LoVo (cell line): ENCODE results near the gene TMEM255A.

Source experiments
- DNase-seq: peaks from one replicate; pipeline ENCODE4 v3.0.0-alpha.2; 2016; ENCODE audit warnings: low spot score

Gene TMEM255A

GRCh38 chrX:120262859-120263708, 48.2 kb downstream of the TMEM255A start:
- no peak for DNase-seq

DNA sequence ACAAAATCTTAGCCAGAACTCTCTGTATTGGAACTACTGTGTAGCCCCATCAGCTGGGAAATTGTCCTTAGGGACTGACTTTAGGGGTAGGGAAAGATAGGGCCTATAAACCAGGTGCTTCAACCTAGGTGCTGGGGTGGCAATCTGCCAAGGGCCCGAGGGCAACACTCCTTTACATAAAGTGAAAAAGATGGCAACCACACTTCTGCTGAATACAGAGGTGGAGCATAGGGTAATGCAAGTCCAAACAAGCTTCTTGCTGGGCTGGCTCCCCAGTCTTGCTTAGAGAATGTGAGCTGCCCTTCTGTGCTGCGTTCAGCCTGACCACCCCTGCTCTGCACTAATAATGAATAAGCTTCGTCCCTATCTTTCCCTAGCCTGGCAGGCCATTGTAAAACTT, 50.9 kb downstream of the TMEM255A start:
- DNase-seq = peak; percentile 3

DNA sequence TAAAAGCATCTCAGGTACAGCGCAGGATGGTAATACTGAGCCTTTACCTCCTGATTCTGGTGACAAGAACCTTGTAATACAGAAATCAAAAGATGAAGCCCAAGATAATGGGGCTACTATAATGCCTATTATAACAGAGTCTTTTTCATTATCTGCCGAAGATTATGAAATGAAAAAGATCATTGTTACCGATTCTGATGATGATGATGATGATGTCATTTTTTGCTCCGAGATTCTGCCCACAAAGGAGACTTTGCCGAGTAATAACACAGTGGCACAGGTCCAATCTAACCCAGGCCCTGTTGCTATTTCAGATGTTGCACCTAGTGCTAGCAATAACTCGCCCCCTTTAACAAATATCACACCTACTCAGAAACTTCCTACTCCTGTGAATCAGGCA, 57.5 kb downstream of the TMEM255A start:
- no peak for DNase-seq

GRCh38 chrX:120251471-120252011, 59.7 kb downstream of the TMEM255A start:
- peak; percentile 3 for DNase-seq

DNA sequence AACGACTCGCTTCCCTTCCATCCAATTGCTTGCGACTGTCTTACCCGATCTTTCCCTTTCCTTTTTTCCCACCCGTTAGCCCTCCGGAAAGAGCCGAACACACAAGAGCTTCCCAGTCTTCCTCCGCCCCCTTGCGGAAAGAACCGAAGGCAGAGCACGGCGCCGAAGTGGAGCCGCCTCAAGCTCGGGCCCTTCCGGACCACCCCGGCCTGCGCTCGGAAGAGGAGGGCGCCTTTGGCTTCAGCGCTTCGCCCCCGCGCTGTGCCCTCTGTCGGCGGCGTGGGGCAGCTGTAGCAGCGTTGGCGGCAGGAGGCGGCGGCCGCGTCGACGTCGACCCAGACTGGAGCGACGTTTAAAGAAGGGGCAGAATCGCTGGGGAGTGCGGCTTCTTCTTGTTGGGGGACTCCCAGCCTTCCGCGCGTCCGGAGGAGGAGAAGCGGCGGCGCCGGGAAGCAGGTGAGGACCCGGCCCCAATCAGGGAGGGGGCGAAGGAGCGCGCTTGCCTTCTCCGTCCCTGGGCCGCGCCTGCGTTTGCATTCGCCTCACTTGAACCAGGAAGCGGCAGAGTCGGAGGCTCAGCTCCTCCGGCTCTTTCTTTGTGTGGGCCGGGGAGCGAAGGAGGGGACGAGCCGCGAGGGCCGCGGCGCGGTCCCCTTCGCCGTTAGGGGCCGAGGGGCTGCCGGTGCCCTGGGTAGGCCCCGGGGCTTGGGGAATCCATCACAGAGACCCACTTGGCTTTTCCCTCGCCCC, 60.6 kb downstream of the TMEM255A start, which contains the start of gene ZBTB33:
ZBTB33 (plus strand) TSS at position 291 of the 750 bp plus-strand sequence. CDS start 2,604 bp downstream, outside the sequence.
- DNase-seq = peak; percentile 87

GRCh38 chrX:120244735-120245498, 66.3 kb downstream of the TMEM255A start:
- peak; percentile 74 for DNase-seq

DNA sequence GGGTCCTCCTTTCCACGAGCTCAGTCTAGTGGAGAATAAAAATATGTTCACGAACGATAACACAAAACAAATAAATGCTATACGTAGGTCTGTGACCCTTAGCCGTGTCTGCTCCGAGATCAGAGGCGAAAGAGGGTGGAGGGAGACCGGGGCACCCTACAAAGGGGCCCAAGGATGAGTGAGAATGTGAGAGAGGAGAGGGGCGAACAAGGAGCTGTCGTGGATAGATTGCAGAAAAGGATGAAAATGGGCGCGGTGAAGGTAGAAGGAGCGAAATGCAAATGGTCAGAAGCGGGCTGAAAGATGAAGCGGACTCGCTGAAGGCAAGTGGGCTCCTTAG, 66.9 kb downstream of the TMEM255A start:
- DNase-seq = no peak

- no peak for DNase-seq
Measured at GRCh38 chrX:120242813-120243212, 68.4 kb downstream of the TMEM255A start.

GRCh38 chrX:120238933-120239332, 72.3 kb downstream of the TMEM255A start:
- DNase-seq = no peak

GRCh38 chrX:120236687-120237479, 74.4 kb downstream of the TMEM255A start:
- DNase-seq = no peak

DNA sequence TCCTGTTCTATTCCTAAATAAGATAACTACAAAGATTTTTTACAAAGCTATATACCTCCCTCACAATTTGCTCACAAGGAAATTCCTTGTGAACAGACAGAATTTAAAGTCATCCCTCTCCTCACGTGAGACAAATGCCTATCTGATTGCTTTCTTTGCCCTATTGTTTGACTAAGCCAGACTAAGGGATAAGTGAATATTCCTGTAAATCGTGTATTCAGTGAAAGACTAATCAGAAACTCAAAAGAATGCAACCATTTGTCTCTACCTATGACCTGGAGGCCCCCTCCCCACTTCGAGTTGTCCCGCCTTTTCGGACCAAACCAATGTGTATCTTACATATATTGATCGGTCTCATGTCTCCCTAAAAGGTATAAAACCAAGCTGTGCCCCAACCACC, 76.0 kb downstream of the TMEM255A start:
- DNase-seq = no peak

DNA sequence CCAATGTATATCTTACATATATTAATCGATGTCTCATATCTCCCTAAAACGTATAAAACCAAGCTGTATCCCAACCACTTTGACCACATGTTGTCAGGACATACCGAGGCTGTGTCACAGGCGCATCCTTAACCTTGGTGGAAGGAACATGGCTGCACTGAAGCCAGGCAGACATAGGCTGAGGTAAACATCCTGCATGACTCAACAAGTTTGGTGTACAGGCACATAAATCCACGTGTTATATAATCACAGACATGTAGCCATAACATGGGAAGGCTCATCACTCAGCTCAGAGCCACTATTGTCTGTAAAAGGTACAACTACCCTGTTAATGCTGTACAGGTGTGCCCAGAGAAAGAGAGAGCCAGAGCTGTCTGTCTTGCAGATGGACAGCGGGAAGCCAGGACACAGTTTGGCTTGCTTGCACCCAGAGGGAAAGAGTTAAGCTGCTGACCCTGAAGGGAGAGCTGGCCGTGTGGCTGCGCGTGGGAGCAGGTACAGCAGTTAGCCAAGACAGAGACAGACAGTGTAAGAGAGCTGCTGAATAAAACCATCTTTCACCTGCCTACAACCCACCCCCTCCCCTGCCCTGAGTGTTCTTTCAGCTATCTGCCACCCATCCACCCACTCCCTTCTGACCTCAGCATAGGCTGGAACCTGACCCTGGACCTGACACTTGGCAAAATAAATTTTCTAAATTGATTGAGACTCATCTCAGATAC, 82.9 kb downstream of the TMEM255A start:
- no peak for DNase-seq

- no peak for DNase-seq
Measured at GRCh38 chrX:120224388-120224787, 86.9 kb downstream of the TMEM255A start.

GRCh38 chrX:120223374-120223773, 87.9 kb downstream of the TMEM255A start:
- DNase-seq = no peak

- peak; percentile 26 for DNase-seq
Measured at GRCh38 chrX:120213438-120214265, 97.6 kb downstream of the TMEM255A start.
